Activated effector memory CD4-positive, alpha-beta T cell treated with Interleukin-2 at 50 U/mL for 16 hours (primary cell): ENCODE data around the gene SLC5A7.

Experiments
- DNase-seq: peaks from one replicate; pipeline ENCODE4 v3.0.0-alpha.2; 2020

Gene SLC5A7

DNA sequence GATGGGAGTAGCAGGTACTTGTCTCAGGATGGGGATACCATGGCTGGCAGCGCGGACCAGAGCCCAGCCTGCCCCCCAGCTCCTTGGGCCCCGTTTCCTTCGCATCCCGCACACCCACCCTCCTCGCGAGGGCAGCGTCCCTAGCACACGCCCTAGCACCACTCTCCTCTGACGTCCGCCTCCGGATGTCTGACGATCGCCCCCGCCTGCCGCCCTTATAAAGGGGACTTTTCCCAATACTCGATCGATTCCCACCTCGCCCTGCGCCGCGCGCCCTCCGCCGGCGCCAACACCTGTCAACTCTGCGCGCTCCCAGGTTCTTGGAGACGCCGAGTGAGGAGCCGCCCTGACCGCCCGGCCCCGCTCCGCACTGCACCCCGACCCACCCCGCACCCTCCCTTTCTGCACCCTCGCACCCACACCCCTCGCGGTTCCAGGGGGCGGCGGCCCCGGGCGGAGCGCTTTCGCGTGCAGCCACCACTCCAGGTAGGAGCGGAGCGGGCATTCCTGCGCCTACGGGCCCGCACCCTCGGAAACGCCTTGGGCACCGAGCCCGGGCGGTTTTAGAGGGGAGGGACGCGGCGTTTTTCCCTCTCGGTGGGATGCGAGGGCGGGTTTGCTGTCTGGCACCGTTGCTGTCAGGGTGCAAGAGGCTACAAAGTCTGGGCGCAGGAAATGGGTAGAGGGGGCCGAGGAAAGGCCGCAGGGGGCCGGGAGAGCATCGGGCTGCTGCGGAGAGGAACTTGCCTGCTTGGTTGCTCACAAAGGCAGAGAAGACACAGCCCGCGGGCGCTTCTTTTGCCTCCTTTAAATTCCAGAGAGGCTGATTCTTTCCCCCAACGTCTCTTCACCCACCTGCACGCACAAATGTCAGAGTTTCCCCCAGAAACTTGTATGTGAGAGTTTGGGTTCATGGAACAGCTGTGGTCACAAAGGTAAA is at the start of gene SLC5A7:
Gene SLC5A7, plus strand, starts transcription at position 247 of the 940 bp plus-strand sequence. CDS start 1,632 bp downstream, outside the sequence.
- no peak for DNase-seq

DNA sequence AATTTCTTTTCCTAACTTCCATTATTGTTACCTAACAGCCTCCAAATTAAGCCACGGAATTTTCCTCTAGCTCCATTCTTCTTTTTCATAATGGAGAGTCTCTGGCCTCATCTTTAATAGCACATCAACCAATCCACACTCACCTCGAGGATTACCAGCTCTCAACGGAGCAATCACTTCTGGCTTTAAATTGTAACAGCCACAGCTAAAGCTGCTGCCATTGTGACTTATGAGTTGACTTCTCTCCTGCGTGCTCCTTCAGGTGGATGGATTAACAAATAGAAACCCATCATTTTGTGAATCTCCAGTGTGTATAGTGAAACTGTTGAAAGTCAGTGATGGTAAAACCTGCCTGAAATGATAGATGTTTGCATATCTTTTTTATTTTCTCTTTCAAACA is 24.9 kb upstream of the SLC5A7 start:
- no peak for DNase-seq

DNA sequence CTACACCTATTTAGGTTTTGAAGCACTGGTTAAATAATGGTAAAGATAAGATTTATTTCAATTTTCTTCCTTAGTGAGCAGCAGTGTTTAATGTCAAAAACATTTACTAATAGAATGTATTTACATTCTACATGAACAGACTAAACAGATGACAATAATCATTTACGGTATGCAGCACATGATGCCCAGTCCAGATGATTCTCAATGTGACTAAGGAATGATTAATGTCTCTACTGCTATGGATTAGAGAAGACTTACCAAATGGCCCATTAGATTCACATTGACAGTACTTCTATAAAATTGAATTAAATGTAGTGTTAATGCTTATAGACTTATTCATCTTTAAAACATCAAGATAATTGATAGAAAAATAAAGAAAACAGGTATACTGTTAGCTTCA is 22.1 kb upstream of the SLC5A7 start:
- no peak for DNase-seq

DNA sequence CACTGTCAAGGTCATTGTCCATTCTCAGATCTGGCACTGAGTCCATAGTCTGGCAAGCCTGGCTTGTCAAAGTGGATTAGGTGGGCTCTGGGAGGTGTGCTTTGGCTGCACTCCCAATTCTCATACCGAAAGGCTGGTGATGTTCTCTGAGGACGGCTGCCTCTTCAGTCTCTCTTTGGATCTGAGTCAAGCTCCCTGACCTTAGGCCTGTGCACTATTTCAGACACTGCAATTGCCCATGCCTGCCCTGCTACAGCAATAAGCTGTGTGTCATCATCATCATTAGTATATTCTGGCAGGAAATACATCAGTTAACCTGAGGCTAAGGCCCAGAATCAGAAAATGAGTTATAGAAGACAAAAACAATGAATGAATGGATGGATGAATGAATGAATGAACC is 1.6 kb upstream of the SLC5A7 start:
- DNase-seq, result no peak

DNA sequence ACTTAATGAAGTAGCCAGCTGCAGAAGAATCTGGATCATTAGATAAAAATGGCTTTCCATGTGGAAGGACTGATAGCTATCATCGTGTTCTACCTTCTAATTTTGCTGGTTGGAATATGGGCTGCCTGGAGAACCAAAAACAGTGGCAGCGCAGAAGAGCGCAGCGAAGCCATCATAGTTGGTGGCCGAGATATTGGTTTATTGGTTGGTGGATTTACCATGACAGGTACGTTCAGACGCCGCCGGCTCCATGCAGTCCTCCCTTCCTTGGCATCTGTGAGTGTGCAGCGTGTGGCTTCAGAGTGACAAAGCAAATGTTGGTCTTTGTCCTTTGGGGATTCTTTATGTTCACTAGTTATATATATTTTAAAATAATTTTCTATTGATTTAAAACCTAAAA is 1.8 kb downstream of the SLC5A7 start:
- no peak for DNase-seq

DNA sequence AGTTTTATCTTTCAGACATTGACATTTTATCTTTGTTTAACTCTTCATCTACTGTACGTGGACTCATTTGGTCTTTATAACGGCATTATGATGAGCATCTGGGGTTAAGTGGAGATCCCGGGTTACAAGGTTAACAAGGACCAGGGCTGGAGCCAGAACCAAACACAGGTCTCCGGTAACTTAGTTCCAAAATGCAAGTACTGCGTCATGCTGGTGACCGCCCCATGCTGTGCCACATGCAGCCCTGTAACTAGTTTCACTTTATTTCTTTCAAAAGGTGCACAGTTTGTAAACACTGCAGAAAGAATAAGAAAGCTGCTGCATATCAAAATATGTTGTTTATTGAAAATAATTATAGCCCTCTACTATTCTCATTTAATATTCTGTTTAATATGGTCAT is 3.1 kb downstream of the SLC5A7 start:
- no peak for DNase-seq

DNA sequence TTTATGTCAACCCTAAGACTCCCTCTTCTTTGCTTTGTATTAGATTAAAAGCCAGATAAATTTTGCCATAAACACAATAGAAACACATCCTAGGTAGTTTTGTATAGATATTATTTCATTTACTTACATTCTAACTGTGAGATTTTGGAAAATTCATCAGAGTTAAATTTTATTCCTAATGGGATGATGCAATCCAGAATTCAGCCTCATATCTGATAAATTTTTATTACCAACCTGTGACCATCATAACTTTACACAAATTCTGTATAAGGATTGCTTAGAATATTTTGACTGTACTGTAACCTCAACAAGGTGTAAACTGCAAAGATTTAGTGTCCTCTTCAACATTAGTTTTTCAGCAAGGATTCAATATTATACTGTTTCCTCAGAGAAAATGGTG is 4.4 kb downstream of the SLC5A7 start:
- DNase-seq, result no peak

DNA sequence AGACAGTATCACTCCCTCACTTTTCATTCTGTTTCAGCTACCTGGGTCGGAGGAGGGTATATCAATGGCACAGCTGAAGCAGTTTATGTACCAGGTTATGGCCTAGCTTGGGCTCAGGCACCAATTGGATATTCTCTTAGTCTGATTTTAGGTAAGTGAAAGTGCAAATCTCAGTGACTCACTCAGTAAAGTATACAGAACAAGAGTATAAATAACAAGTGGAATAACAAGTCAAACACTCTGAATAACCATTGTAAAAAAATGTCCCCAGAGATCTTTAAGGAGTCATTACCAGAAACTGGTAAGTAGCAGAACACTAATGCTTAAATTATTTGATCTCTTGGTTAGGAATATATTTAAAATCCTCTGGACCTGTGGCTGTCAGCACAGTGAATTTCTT is 5.7 kb downstream of the SLC5A7 start:
- DNase-seq, result no peak

DNA sequence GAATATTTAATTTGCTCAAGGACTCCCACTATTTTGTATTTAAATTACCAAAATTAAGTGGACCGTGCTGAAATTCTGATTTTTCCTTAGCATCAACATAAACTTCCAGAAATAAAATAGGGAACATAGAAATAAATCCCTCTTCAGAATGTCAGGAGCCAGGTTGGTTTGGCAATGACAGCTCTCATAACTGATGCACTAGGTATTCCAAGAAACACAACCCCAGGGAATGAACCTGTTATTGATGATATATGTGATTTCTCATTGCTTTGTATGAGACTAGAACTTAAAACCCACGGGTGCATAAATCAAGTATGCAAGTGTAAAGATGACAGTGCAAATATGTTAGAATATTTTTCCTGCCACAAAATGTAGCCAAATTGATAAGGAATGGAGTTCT is 12.8 kb downstream of the SLC5A7 start:
- no peak for DNase-seq

DNA sequence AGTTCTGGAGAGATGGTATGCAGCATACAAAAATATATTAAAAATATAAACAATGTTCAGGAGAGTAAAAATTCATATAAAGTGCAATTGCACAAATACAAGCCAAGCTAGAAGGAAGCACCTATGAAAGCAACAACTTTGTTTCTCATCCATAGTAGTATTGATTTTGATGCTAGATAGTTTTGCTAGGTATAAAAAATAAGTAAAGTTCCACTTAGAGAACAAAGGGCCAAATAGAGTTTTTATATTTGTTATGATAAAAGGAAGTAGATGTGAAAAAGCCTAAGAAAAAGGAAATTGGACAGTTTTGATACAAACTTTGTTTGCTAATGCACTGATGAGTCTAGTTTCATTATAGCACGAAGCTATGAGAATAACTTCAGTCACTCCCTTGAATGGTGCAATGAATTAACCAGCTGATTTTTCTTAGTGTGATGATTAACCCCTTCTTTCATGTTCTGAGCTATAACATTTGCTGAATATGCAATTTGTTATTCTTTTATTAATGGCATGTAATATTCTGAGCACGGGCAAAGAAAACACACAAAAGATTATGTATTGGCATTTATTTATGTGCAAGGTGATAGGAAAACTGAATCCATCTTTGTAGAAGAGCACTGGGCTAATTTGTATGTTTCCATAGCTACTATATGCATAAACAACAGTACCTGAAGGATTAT is 24.7 kb downstream of the SLC5A7 start:
- DNase-seq, result no peak

DNA sequence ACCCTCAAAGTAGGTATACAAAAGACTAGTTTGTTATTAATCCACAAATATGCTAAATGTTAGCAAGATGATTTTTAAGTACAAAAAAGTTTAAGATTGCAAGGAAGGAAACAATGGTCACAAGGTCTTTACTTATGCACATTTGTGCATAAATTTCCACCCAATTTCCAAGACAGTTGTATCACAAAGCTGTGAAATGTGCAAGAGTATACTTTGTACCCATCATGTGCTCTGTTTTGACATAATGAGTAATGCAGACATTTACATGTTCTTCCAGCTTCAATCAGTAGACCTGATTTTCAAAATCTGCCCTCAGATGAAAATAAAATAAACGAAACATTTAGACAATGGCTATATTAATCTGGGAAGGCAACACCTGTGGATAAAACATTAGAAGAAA is 27.0 kb downstream of the SLC5A7 start:
- no peak for DNase-seq

DNA sequence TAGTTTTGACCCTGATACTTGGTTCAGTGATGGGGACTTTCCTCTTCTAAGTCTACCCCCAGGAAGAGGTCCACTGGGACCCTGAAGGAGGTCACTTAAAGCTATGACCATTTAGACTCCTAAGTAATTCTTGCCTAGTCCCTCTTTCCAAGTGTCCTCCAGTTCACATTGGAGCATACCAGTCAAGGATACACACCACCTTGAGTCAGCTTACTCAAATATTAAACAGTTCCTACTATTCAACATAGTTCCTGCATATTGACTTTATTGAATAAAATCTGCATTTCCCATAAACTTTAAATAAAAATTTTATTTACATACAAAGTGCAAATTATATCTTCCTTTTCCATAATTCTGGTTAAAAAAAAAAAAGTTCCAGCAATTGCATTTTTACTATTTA is 36.3 kb downstream of the SLC5A7 start:
- no peak for DNase-seq

DNA sequence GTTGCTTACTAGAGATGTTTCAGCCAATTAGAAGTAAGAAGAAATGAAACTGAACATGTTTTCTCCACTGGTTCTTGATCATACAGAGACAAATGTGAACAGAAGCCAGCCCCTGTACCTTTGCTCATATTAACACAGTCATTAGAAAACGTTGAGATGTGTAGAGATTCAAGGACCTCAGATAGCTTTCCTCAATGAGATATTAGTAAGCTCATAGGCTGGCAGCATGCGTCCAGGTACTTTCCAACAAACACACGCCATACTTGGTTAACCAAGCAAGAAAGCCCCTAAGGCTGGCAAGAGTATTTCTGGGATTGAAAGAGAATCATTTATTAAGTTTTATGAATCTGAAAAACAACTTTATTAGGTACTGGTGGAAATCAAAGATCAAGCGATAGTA is 37.5 kb downstream of the SLC5A7 start:
- no peak for DNase-seq

DNA sequence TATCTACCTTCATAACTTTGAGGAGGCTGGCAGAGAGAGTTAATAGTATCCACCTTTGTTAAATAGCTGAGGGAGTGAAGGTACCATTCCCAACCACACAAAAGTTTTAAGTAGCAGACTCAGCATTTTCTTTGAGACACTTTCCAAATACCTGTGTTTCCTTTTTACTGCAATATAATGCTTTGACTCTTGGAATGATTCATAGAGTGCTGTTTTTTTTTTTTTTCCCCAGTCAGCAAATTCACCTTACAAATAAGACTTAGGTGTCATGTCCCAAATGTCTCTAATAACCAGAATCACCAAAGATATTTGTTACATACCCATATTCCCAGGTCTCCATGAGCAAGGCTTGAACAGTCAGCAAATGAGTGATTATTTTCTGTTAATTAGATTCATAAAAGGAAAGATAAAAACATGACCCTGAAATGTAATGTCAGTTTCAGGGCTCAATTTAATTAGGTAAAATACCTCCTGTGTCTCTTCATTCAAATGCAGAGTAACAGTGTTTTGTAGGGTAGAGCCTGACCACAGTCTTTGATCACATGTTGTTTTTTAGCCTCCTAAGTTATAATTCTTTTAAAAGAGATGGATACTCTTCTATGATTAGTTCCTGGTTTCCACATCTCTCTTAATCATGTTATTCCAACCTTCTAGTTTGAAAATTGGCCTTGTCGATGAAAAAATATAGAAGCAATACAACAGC is 39.9 kb downstream of the SLC5A7 start:
- DNase-seq, result no peak

DNA sequence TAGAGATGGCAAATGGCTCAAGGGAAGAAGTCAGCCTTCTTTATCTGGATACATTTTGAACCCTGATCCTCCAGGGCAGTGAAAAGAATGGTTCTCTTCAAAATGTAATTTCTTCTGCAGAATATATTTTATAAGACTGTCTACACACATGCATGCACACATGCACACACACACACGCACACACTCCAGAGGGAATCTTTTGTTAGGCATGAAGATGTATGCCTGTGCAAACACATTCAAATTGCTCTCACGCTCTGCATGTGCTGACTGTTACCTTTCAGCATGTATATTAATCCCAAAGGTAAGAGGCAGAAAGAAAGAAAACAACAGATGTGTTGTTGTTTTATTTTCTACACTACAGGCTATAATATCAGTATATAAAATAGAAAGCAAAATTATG is 43.2 kb downstream of the SLC5A7 start:
- DNase-seq, result no peak

DNA sequence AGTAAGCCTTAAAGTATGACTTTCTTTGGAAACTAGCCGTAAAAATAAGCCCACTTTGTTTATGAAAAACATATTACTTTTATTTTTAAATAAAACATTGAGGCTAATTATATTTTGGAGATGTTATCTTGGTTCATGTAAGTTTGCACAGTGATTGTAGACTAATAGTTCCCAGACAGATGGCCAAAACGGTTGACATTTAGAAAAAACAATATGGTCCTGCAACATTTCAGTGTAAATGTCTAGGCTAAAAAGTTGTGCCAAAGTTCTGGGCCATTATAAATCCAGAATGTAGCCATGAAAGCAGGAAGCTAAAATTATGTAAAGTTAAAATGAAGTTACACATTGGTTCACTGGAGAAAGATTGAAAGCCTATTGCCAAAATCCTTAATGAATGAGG is 43.6 kb downstream of the SLC5A7 start:
- DNase-seq, result no peak

DNA sequence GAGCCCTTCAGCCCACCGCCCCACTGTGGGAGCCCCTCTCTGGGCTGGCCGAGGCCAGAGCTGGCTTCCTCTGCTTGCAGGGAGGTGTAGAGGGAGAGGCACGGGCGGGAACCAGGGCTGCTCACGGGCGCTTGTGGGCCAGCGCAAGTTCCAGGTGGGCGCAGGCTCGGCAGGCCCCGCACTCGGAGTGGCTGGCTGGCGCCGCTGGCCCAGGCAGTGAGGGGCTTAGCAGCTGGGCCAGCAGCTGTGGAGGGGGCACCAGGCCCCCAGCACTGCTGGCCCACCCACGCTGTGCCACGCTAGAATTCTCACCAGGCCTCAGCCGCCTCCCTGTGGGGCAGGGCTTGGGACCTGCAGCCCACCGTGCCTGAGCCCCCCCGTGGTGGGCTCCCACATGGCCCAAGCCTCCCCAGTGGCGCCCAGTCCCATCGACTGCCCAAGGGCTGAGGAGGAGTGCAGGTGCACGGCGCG is 45.2 kb downstream of the SLC5A7 start:
- no peak for DNase-seq

DNA sequence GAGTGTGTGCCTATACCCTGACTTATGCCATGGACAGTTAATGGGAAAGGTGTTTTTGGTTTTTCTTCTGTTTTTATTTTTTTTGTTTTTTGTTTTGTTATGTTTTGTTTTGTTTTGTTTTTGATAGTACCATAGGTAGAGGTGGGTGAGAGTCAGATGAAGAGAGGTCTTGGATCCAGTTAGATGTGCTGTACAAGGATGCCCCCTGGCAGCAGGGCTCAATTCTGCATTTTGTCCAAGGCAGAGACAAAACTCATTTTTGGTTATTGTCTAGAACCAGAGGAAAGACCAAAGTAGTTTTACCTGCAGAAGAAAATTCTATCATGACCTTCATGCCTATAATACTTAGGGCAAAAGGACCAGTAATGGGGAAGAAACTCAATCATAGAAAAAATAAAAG is 48.5 kb downstream of the SLC5A7 start:
- DNase-seq, result no peak

DNA sequence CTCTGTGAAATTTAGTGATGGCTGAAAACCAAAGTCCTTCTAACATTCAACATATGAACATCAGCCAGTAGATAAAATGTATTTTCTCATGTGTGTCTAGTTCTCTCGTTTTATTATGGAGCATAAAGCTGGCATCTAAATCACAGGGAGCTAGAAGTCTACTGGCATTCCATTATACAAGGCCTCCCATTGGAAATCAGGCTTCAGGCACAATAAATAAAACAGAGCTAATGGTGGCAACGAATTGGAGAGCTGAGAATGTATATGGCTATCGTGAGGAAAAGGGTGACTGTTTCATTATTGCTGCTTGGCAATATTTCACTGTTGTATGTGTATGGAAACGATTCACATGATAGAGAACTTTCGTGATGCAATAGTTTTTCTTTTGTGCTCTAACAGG is 62.4 kb downstream of the SLC5A7 start:
- no peak for DNase-seq

DNA sequence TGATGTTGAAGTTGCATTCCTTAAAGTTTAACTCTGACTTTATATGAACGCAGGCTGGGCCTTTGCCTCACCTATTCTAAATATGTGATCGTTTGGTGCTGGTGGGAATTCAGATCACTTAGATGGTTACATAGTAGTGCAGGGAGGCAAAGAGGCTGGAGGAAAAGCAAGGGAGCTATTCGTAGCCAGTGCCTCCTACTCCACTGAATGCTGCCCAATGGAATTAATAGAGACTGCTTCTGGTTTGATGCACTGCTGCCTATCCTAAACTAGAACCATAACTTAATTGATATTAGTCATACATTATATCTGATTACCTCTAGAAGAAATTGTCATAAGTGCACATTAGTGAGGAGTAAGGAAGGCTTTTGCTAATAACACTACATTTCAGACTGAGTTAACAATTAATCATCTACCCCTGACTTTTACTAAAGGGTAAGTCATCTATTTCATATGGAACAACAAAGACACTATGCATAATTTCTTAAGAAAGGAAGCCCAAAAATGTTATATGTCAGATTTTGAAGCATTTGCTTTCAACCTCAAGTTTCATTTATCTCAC is 72.3 kb downstream of the SLC5A7 start:
- DNase-seq, result no peak

DNA sequence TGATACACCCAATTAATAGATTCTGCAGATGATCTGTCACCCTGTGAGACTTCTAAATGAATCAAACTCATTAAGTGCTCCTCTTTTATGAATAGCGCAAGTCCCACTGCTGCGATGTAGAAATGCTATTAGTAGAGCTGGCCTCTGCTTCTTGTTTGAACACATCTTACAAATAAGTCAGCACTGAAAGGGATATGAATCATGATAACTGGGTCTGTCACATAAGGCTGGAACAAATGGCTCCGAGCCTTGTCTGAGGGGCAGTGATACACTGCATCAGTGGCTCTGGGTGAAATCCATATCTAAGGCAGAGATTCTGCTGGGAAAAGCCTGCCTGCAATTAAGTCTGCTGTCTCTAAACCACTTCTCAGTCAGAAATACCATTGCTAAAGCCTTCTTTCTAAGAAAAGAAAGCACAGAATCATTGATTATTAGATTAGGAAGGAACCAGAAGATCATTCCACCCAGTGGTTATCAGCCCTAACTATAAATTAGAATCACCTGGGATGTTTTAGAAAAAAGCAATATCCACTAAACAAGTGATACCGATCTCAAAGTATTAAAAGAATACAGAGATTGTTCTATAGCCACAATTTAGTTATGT is 75.2 kb downstream of the SLC5A7 start:
- DNase-seq, result no peak
